Hematopoietic multipotent progenitor cell treated with erythropoietin and hydrocortisone succinate and interleukin-3 and kit ligand, for 4 days (in vitro differentiated cells): ENCODE results near the gene FLACC1.
"Not testable (repeated sequence)": the region's sequence is repeated elsewhere in the genome, so short reads cannot be mapped to it uniquely, and the experiment has no call there.

ENCODE experiments used
- DNase-seq: peaks from one replicate; pipeline ENCODE4 v3.0.0-alpha.2; 2015

Gene FLACC1

GRCh38 chr2:201348758-201349157 is 8.4 kb downstream of the FLACC1 start:
- no peak for DNase-seq

- no peak for DNase-seq
Measured at GRCh38 chr2:201347138-201347537, 10.0 kb downstream of the FLACC1 start.

GRCh38 chr2:201345625-201346213 is 11.4 kb downstream of the FLACC1 start:
- DNase-seq = no peak

- DNase-seq = peak; percentile 53
Measured at GRCh38 chr2:201344663-201345366, 12.3 kb downstream of the FLACC1 start.

GRCh38 chr2:201343559-201343958 is 13.6 kb downstream of the FLACC1 start:
- DNase-seq = no peak

- no peak for DNase-seq
Measured at GRCh38 chr2:201342923-201343322, 14.2 kb downstream of the FLACC1 start.

- DNase-seq = no peak
Measured at GRCh38 chr2:201329409-201329808, 27.7 kb downstream of the FLACC1 start.

- no peak for DNase-seq
Measured at GRCh38 chr2:201327678-201328077, 29.5 kb downstream of the FLACC1 start.

- DNase-seq = no peak
Measured at GRCh38 chr2:201322772-201323171, 34.4 kb downstream of the FLACC1 start.

- DNase-seq = no peak
Measured at GRCh38 chr2:201320701-201321100, 36.4 kb downstream of the FLACC1 start.

GRCh38 chr2:201320257-201320656 is 36.9 kb downstream of the FLACC1 start:
- DNase-seq = no peak

GRCh38 chr2:201319511-201319910 is 37.6 kb downstream of the FLACC1 start:
- no peak for DNase-seq

GRCh38 chr2:201313362-201313761 is 43.8 kb downstream of the FLACC1 start:
- no peak for DNase-seq

- no peak for DNase-seq
Measured at GRCh38 chr2:201308914-201309313, 48.2 kb downstream of the FLACC1 start.

- DNase-seq = no peak
Measured at GRCh38 chr2:201307876-201308275, 49.3 kb downstream of the FLACC1 start.

GRCh38 chr2:201299929-201300328 is 57.2 kb downstream of the FLACC1 start:
- DNase-seq = not testable (repeated sequence)

- DNase-seq = no peak
Measured at GRCh38 chr2:201298462-201299052, 58.6 kb downstream of the FLACC1 start.

GRCh38 chr2:201290457-201291148 is 66.5 kb downstream of the FLACC1 start:
- not testable (repeated sequence) for DNase-seq

- no peak for DNase-seq
Measured at GRCh38 chr2:201285499-201285898, 71.6 kb downstream of the FLACC1 start.

GRCh38 chr2:201280191-201281040 is 76.7 kb downstream of the FLACC1 start:
- peak; percentile 27 for DNase-seq

GRCh38 chr2:201279079-201279478 is 78.1 kb downstream of the FLACC1 start:
- no peak for DNase-seq

GRCh38 chr2:201276511-201276910 is 80.6 kb downstream of the FLACC1 start:
- DNase-seq = no peak

- no peak for DNase-seq
Measured at GRCh38 chr2:201275990-201276389, 81.2 kb downstream of the FLACC1 start.
